GM19043 (cell line): ENCODE measurements around the gene PPT2.
"Not testable (repeated sequence)": the region's sequence is repeated elsewhere in the genome, so short reads cannot be mapped to it uniquely, and the experiment has no call there.

Experiments used
- ATAC-seq: cut with Tn5 transposase; IDR thresholded peaks from one replicate; pipeline ENCODE4 v1.9.1; 2021; ENCODE audit warnings: low read depth; ENCODE audit not compliant: unreplicated experiment

The PPT2 gene

GRCh38 chr6:32126880-32127279, 27.1 kb upstream of the PPT2 start:
- ATAC-seq, result no peak

GRCh38 chr6:32127409-32127716, 26.6 kb upstream of the PPT2 start:
- no peak for ATAC-seq

- ATAC-seq, result peak; percentile 84
These were observed 26.0 kb upstream of the PPT2 start, which contains the start of gene ATF6B for GRCh38 chr6:32127717-32128592. Gene ATF6B (minus strand): TSS chr6:32128246. CDS start chr6:32128207, 39 bp downstream.

GRCh38 chr6:32128751-32129296, 25.1 kb upstream of the PPT2 start:
- ATAC-seq, result no peak

- no peak for ATAC-seq
These were observed 24.4 kb upstream of the PPT2 start for GRCh38 chr6:32129297-32130088.

- ATAC-seq, result no peak
These were observed 22.4 kb upstream of the PPT2 start for GRCh38 chr6:32131439-32131948.

GRCh38 chr6:32132110-32132509, 21.8 kb upstream of the PPT2 start:
- no peak for ATAC-seq

- no peak for ATAC-seq
These were observed 20.2 kb upstream of the PPT2 start for GRCh38 chr6:32133786-32134185.

GRCh38 chr6:32137454-32137853, 16.5 kb upstream of the PPT2 start:
- ATAC-seq, result no peak

GRCh38 chr6:32139590-32139989, 14.4 kb upstream of the PPT2 start:
- ATAC-seq, result no peak

GRCh38 chr6:32140420-32141046, 13.4 kb upstream of the PPT2 start:
- no peak for ATAC-seq

GRCh38 chr6:32144238-32144637, 9.7 kb upstream of the PPT2 start:
- not testable (repeated sequence) for ATAC-seq

- no peak for ATAC-seq
These were observed 7.7 kb upstream of the PPT2 start for GRCh38 chr6:32146287-32146686.

GRCh38 chr6:32146687-32147086, 7.3 kb upstream of the PPT2 start:
- no peak for ATAC-seq

GRCh38 chr6:32147401-32148132, 6.4 kb upstream of the PPT2 start:
- no peak for ATAC-seq

- ATAC-seq, result no peak
These were observed 5.5 kb upstream of the PPT2 start for GRCh38 chr6:32148289-32149091.

- ATAC-seq, result no peak
These were observed 4.7 kb upstream of the PPT2 start for GRCh38 chr6:32149092-32149755.

- no peak for ATAC-seq
These were observed 3.7 kb upstream of the PPT2 start for GRCh38 chr6:32149932-32150870.
